ENCODE results near the gene PREX1. TPM values are rescaled to one million over a fixed set of nuclear protein-coding genes. Genes with fewer than 3 reads are reported as not detected.
"Not testable (repeated sequence)": the region's sequence is repeated elsewhere in the genome, so short reads cannot be mapped to it uniquely, and the experiment has no call there.

Gene PREX1
- total RNA-seq, 4 donors from 2014 or later: 7.5 to 10.9 (median 9.1) TPM

DNA sequence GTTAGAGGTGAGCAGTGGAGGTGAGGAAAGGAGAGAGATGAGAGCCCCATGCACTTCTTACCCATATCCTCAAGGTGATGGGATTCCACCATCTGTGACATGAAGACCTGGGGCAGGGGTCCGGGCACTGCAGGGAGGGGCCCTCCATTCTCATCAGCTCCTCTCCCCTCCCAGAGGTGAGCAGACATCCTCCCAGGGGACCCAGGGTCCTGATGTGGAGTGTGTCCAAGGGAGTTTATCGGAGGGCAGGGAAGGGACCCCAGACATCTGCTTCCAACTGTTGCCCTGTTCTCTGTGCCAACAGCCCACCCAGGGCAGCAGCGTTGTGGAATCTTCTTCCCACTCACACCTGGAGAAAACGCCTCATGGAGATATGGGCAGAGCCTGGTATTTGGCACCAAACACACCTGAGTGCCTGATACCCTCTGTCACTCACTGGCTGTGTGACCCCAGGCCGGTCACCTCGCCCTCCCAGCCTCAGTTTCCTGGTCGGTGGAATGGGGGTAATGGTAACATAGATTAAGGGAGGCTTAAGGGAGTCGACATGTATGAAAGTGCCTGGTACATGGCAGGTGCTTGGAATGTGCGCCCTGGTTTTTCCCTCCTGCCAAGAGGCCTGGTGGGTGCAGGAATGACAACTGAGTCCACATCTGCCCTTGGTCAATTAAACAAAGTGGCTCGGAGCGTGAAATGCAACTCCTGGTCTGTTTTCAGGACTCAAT is 227.9 kb downstream of the PREX1 start:
- DNase-seq (no peak), ATAC-seq (no peak)
- in situ Hi-C loops (cut with MboI; ENCODE audit: low sequenced_read_pairs in 4 of 4) (loop anchor here in 3 of 4 donors (25.0 kb wide), 2 partner anchors 813 to 1413 kb away; partner anchors contain the start of gene SULF2 (in 1 of the 3)), intact Hi-C loops (cut with DNase I; ENCODE audit: low total_unique reads) (no loop called here)
- Histone ChIP-seq H3K27me3 (peaks cover 0 to 6% (median 4%) of the 10 kb centered on the region in 3 donors), H3K9me3 (no peaks in the 10 kb centered on the region), H3K4me3 (no peak overlapping the region), H3K27ac (no peak overlapping the region), H3K4me1 (no peaks in the 10 kb centered on the region), H3K36me3 (no peaks in the 10 kb centered on the region)
- no peak for TF ChIP-seq POLR2A (IDR thresholded peaks at IDR 0.05)
- TF ChIP-seq, protein P1, sequence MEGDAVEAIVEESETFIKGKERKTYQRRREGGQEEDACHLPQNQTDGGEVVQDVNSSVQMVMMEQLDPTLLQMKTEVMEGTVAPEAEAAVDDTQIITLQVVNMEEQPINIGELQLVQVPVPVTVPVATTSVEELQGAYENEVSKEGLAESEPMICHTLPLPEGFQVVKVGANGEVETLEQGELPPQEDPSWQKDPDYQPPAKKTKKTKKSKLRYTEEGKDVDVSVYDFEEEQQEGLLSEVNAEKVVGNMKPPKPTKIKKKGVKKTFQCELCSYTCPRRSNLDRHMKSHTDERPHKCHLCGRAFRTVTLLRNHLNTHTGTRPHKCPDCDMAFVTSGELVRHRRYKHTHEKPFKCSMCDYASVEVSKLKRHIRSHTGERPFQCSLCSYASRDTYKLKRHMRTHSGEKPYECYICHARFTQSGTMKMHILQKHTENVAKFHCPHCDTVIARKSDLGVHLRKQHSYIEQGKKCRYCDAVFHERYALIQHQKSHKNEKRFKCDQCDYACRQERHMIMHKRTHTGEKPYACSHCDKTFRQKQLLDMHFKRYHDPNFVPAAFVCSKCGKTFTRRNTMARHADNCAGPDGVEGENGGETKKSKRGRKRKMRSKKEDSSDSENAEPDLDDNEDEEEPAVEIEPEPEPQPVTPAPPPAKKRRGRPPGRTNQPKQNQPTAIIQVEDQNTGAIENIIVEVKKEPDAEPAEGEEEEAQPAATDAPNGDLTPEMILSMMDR (IDR thresholded peaks at IDR 0.05 in 4 of 5, conservative IDR thresholded peaks at IDR 0.05 in 1 of 5): no peak

DNA sequence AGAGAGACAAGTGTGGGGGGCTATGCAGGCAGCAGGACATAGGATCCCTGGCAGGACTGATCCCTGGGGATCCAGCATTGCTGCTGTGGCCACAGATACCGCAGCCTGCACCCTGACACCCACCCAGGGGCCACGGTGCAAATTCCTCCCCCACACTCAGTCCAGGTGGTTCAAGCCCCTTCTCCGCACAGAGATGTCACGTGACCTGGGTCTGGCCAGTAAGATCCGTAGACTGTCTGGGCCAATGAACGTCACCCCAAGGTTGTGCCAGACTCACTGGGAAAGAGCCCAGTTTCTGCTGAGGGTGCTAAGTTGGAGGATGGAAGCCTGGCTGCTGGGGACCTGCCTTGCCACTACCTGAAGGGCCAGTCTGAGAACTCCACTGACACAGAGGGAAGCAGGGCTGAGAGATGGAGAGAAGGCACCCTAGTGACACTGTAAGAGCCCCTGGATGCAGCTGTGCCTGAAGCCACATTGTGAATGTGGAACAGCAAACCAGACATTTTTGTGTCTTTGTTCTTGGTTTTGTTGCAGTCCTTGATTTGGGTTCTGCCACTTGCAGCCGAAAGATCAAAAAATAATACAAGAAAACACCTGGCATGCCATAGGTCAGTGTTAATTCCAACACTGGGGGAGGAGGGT is 228.6 kb downstream of the PREX1 start:
- intact Hi-C loops (cut with DNase I; ENCODE audit: low total_unique reads): no loop called here
- Histone ChIP-seq H3K27me3 (peaks cover 0 to 6% (median 4%) of the 10 kb centered on the region in 3 donors), H3K4me3 (no peak overlapping the region), H3K36me3 (no peaks in the 10 kb centered on the region), H3K4me1 (no peaks in the 10 kb centered on the region), H3K9me3 (no peaks in the 10 kb centered on the region), H3K27ac (no peak overlapping the region)
- DNase-seq: no peak
- ATAC-seq: no peak
- in situ Hi-C loops (cut with MboI; ENCODE audit: low sequenced_read_pairs in 4 of 4): no loop called here
- TF ChIP-seq POLR2A (IDR thresholded peaks at IDR 0.05): no peak
- TF ChIP-seq, protein P1 (IDR thresholded peaks at IDR 0.05 in 4 of 5, conservative IDR thresholded peaks at IDR 0.05 in 1 of 5): no peak

DNA sequence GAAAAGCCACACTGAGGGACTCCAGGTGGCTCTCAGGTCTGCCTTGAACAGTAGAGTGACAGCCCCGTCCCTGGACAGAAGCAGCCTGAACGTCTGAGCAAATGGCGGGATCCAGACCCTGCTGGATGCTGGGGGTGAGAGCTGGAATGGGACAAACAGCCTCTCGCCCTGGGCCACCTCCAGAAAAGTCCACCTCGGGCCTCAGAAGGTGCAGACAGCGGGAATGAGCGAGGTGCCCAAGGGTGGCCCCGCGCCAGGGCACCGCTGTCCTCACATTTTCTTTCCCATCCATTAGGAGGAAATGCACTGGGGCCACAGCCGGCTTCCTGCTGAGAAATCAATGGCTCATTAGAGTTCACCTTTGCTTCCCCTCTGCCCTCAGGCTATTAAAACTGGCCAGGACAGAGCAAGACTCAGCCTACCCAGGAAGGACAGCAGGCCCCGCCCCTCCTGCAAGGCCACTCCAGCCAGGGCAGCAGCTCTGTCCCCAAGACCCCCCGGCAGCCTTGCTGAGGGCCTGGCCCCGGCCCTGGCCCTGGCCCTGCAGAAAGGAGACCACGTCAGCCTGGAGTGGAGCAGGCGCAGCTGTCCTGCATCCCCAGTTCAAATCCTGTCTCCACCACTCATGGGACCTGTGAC is 229.4 kb downstream of the PREX1 start:
- ATAC-seq; H3K4me1 ChIP-seq; H3K9me3 ChIP-seq; in situ Hi-C loops (cut with MboI; ENCODE audit: low sequenced_read_pairs in 4 of 4); intact Hi-C loops (cut with DNase I; ENCODE audit: low total_unique reads); H3K27me3 ChIP-seq; H3K36me3 ChIP-seq; DNase-seq; H3K4me3 ChIP-seq; H3K27ac ChIP-seq: not testable (repeated sequence)

- Histone ChIP-seq H3K36me3 (no peaks in the 10 kb centered on the region), H3K4me3 (no peak overlapping the region), H3K4me1 (no peaks in the 10 kb centered on the region), H3K9me3 (no peaks in the 10 kb centered on the region), H3K27ac (no peak overlapping the region), H3K27me3 (peaks cover 0 to 6% (median 4%) of the 10 kb centered on the region in 3 donors)
- intact Hi-C loops (cut with DNase I; ENCODE audit: low total_unique reads): no loop called here
- DNase-seq (no peak), ATAC-seq (no peak)
- no peak for TF ChIP-seq POLR2A (IDR thresholded peaks at IDR 0.05)
- TF ChIP-seq, protein P1 (IDR thresholded peaks at IDR 0.05 in 4 of 5, conservative IDR thresholded peaks at IDR 0.05 in 1 of 5): no peak
- in situ Hi-C loops (cut with MboI; ENCODE audit: low sequenced_read_pairs in 4 of 4): no loop called here
Measured at GRCh38 chr20:48597521-48598302, 230.1 kb downstream of the PREX1 start.

Measured in gastrocnemius medialis (tissue), 4 donors.